ENCODE measurements around the gene BARHL1. TPM values are rescaled to one million over a fixed set of nuclear protein-coding genes. Genes with fewer than 3 reads are reported as not detected.

The BARHL1 gene
- total RNA-seq, 1 donor from 2014 or later: not detected

GRCh38 chr9:132631685-132632084, 49.3 kb downstream of the BARHL1 start:
- Histone ChIP-seq H3K4me3 (no peak overlapping the region), H3K27ac (no peak overlapping the region), H3K9me3 (no peaks in the 10 kb centered on the region), H3K4me1 (no peaks in the 10 kb centered on the region), H3K36me3 (peaks cover 54% of the 10 kb centered on the region), H3K27me3 (no peaks in the 10 kb centered on the region)
- intact Hi-C loops (cut with DNase I): no loop called here
- DNase-seq: no peak
- TF ChIP-seq CTCF (IDR thresholded peaks at IDR 0.05): no peak
- ATAC-seq: no peak

- DNase-seq (no peak), ATAC-seq (no peak)
- Histone ChIP-seq H3K27me3 (no peaks in the 10 kb centered on the region), H3K4me1 (no peaks in the 10 kb centered on the region), H3K4me3 (no peak overlapping the region), H3K9me3 (no peaks in the 10 kb centered on the region), H3K27ac (no peak overlapping the region), H3K36me3 (peaks cover 51% of the 10 kb centered on the region)
- intact Hi-C loops (cut with DNase I): no loop called here
- no peak for TF ChIP-seq CTCF (IDR thresholded peaks at IDR 0.05)
These were observed 50.2 kb downstream of the BARHL1 start for GRCh38 chr9:132632413-132633129.

GRCh38 chr9:132634327-132634726, 51.9 kb downstream of the BARHL1 start:
- no peak overlapping the region for H3K4me3 ChIP-seq
- no peak for ATAC-seq

GRCh38 chr9:132637351-132637750, 54.9 kb downstream of the BARHL1 start:
- H3K27ac ChIP-seq: no peak overlapping the region
- no peaks in the 10 kb centered on the region for H3K27me3 ChIP-seq
- H3K9me3 ChIP-seq: no peaks in the 10 kb centered on the region
- H3K36me3 ChIP-seq: peaks cover 59% of the 10 kb centered on the region
- no peaks in the 10 kb centered on the region for H3K4me1 ChIP-seq
- no peak for TF ChIP-seq CTCF (IDR thresholded peaks at IDR 0.05)
- H3K4me3 ChIP-seq: no peak overlapping the region
- DNase-seq (no peak), ATAC-seq (no peak)
- intact Hi-C loops (cut with DNase I): no loop called here

More at GRCh38 chr9:132634327-132634726, 51.9 kb downstream of the BARHL1 start:
- no peaks in the 10 kb centered on the region for H3K4me1 ChIP-seq
- no peaks in the 10 kb centered on the region for H3K9me3 ChIP-seq
- DNase-seq: no peak
- no peak for TF ChIP-seq CTCF (IDR thresholded peaks at IDR 0.05)
- peaks cover 52% of the 10 kb centered on the region for H3K36me3 ChIP-seq
- no peaks in the 10 kb centered on the region for H3K27me3 ChIP-seq
- intact Hi-C loops (cut with DNase I): no loop called here
- no peak overlapping the region for H3K27ac ChIP-seq

GRCh38 chr9:132637801-132638200, 55.4 kb downstream of the BARHL1 start:
- intact Hi-C loops (cut with DNase I): no loop called here
- no peak overlapping the region for H3K27ac ChIP-seq
- TF ChIP-seq CTCF (IDR thresholded peaks at IDR 0.05): no peak
- ATAC-seq (no peak), DNase-seq (no peak)
- H3K4me1 ChIP-seq: no peaks in the 10 kb centered on the region
- H3K27me3 ChIP-seq: no peaks in the 10 kb centered on the region
- H3K36me3 ChIP-seq: peaks cover 63% of the 10 kb centered on the region
- no peak overlapping the region for H3K4me3 ChIP-seq
- H3K9me3 ChIP-seq: no peaks in the 10 kb centered on the region

Measured in upper lobe of right lung (tissue), 1 donor.